Ovary (tissue), 3 donors: ENCODE results near the gene CALCOCO2.

Experiments used
- EP300 ChIP-seq: sonication (generic); formaldehyde crosslinking; IDR thresholded peaks from one replicate; pipeline ENCODE4 v1.6.1; 2017; ENCODE audit warnings: antibody characterized with exemption
- POLR2A ChIP-seq: fragments of 450-650 bp; IDR thresholded peaks from one replicate; pipeline ENCODE4 v1.6.1; 2017; ENCODE audit warnings: antibody characterized with exemption, mild to moderate bottlenecking, moderate library complexity
- TF ChIP-seq, protein P1 (sequence below), 3 donors: fragments of 450-650 bp in 2 of 3; fragments of 200-600 bp in 1 of 3; IDR thresholded peaks; one replicate each; pipeline versions ENCODE4 v1.5.1 to v1.8.0; 2016 to 2022; ENCODE audit warnings: antibody characterized with exemption in 3 of 3, mild to moderate bottlenecking in 1 of 3
- donor health status: DM: no; HTN: no; CAD: no.

DNA sequence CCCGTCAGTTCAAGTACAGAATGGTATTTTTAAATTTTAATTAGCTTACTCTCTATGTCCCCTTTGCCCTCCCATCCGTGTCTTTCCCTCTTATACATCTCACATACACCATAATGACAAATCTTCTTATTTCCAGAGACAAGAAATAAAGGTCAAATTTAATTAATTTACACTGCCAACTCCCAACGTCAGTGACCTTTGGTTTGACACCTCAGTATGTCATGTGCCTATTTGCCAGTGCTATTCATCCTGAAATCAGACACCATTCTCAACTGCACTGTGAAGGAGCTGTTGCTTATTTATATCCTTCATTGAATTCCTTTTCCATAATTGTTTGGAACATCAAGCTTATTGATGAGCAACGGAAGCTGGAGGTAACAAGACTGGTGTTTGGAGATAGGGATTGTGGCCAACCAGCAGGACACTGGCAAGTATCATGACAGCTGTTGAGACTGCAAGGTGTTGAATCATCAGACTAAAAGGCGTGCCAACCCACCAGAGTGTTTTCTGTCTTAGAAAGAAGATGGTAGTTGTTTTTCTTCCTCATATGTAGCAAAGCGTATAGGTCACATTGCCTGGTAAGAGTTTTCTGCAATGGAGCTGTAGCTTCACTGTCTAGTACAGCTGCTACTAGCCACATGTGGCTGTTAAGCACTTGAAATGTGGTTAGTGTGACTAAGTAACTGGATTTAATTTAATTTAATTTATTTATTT, 12.5 kb downstream of the CALCOCO2 start:
- TF ChIP-seq POLR2A (no peak), EP300 (no peak)
- TF ChIP-seq, protein P1, sequence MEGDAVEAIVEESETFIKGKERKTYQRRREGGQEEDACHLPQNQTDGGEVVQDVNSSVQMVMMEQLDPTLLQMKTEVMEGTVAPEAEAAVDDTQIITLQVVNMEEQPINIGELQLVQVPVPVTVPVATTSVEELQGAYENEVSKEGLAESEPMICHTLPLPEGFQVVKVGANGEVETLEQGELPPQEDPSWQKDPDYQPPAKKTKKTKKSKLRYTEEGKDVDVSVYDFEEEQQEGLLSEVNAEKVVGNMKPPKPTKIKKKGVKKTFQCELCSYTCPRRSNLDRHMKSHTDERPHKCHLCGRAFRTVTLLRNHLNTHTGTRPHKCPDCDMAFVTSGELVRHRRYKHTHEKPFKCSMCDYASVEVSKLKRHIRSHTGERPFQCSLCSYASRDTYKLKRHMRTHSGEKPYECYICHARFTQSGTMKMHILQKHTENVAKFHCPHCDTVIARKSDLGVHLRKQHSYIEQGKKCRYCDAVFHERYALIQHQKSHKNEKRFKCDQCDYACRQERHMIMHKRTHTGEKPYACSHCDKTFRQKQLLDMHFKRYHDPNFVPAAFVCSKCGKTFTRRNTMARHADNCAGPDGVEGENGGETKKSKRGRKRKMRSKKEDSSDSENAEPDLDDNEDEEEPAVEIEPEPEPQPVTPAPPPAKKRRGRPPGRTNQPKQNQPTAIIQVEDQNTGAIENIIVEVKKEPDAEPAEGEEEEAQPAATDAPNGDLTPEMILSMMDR (IDR thresholded peaks at IDR 0.05) = no peak
